GM21723 (cell line): Measurements from ENCODE around the gene GNB2.
"Not testable (repeated sequence)": the region's sequence is repeated elsewhere in the genome, so short reads cannot be mapped to it uniquely, and the experiment has no call there.

Experiments
- ATAC-seq: cut with Tn5 transposase; IDR thresholded peaks from one replicate; pipeline ENCODE4 v1.9.1; 2021; ENCODE audit warnings: mild to moderate bottlenecking, moderate library complexity; ENCODE audit not compliant: unreplicated experiment

The GNB2 gene

DNA sequence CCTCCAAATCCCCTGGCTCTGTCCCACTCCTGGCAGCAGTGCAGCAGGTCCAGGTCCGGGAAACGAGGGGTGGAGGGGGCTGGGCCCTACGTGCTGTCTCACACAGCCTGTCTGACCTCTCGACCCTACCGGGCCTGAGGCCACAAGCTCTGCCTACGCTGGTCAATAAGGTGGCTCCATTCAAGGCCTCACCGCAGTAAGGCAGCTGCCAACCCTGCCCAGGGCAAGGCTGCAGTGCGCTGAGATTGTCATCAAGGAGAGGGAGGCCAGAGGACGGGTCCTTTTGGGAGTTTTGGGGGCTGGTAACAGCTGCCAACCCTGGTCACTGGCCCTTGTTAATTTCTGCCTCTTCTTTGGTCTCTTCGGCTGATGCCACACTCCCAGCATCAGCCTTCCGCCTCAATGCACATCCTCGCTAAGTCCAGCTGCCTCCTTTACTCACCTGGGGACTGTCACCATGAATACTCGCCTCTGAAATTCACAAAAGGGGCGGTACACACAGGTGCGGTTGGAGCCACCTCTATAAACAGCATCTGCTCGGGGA is 50.3 kb downstream of the GNB2 start:
- ATAC-seq: no peak

- not testable (repeated sequence) for ATAC-seq
Observed at GRCh38 chr7:100724364-100724763, 50.8 kb downstream of the GNB2 start.

- ATAC-seq: no peak
Observed at GRCh38 chr7:100726996-100727761, 53.6 kb downstream of the GNB2 start.

DNA sequence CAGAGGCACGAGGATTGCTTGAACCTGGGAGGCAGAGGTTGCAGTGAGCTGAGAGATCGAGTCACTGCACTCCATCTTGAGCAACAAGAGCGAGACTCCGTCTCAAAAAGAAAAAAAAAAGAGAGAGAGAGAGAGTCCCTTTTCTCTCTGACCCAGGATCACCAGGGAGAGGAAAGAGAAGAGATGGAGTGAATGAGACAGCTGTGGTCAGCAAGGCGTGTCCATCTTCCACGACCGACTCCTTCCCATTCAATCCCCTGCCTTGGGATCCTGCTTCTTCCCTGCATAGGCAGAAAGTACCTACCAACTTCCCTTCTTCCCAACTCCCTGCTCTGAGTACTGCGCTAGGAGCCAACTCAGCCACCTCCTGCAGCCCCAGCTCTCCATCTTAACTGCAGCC is 54.7 kb downstream of the GNB2 start:
- ATAC-seq: no peak
